HCT116 (cell line): ENCODE measurements around the gene ACER3.

ENCODE experiments used
- EZH2 ChIP-seq: fragments of 200-600 bp; sonication (generic); IDR thresholded peaks from 2 replicates; pipeline ENCODE4 v1.6.1; 2017; ENCODE audit warnings: antibody characterized with exemption, mixed run types
- SIN3A ChIP-seq: IDR thresholded peaks from 2 replicates; pipeline ENCODE4 v1.6.1; 2012; ENCODE audit warnings: low read depth
- SRF ChIP-seq: IDR thresholded peaks from 2 replicates; pipeline ENCODE4 v1.6.1; 2012; ENCODE audit warnings: low read depth
- TF ChIP-seq, protein P1 (sequence below), 3 experiments: fragments of 200-600 bp in 1 of 3; sonication (generic) in 1 of 3; IDR thresholded peaks in 2 of 3; conservative IDR thresholded peaks in 1 of 3; 2 replicates each; pipeline ENCODE4 v1.5.1; 2012 to 2017; ENCODE audit warnings: low read depth in 2 of 3, low read length in 2 of 3, antibody characterized with exemption in 1 of 3, borderline replicate concordance in 1 of 3, control low read depth in 1 of 3, mild to moderate bottlenecking in 1 of 3, mixed read lengths in 1 of 3, mixed run types in 1 of 3, moderate library complexity in 1 of 3; ENCODE audit not compliant: insufficient read depth in 1 of 3

GRCh38 chr11:77031599-77031998 lies 170.9 kb downstream of the ACER3 start:
- TF ChIP-seq, protein P1, sequence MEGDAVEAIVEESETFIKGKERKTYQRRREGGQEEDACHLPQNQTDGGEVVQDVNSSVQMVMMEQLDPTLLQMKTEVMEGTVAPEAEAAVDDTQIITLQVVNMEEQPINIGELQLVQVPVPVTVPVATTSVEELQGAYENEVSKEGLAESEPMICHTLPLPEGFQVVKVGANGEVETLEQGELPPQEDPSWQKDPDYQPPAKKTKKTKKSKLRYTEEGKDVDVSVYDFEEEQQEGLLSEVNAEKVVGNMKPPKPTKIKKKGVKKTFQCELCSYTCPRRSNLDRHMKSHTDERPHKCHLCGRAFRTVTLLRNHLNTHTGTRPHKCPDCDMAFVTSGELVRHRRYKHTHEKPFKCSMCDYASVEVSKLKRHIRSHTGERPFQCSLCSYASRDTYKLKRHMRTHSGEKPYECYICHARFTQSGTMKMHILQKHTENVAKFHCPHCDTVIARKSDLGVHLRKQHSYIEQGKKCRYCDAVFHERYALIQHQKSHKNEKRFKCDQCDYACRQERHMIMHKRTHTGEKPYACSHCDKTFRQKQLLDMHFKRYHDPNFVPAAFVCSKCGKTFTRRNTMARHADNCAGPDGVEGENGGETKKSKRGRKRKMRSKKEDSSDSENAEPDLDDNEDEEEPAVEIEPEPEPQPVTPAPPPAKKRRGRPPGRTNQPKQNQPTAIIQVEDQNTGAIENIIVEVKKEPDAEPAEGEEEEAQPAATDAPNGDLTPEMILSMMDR (IDR thresholded peaks at IDR 0.05 in 2 of 3, conservative IDR thresholded peaks at IDR 0.05 in 1 of 3; ENCODE audit: borderline replicate concordance in 1 of 3, insufficient read depth in 1 of 3, low read depth in 2 of 3, low read length in 2 of 3), result no peak
- TF ChIP-seq SRF (no peak), EZH2 (no peak), SIN3A (no peak)
